SJSA1 (cell line): Measurements from ENCODE around the gene SEPTIN14. TPM values are rescaled to one million over a fixed set of nuclear protein-coding genes. Genes with fewer than 3 reads are reported as not detected.
"Not testable (repeated sequence)": the region's sequence is repeated elsewhere in the genome, so short reads cannot be mapped to it uniquely, and the experiment has no call there.

Experiments
- DNase-seq, 2 experiments: peaks; one replicate each; pipeline ENCODE4 v3.0.0-alpha.2; 2015 to 2020; ENCODE audit warnings: low spot score in 2 of 2, low read depth in 1 of 2
- H3K27ac ChIP-seq: fragments of 250-450 bp; sonication (Bioruptor Pico); 2 replicates; pipeline ENCODE4 v1.5.1; 2020; ENCODE audit warnings: mild to moderate bottlenecking, moderate library complexity
- H3K27me3 ChIP-seq: fragments of 250-450 bp; sonication (Bioruptor Pico); replicated peaks from 2 replicates; pipeline ENCODE4 v1.5.1; 2020; ENCODE audit warnings: mild to moderate bottlenecking, moderate library complexity
- H3K36me3 ChIP-seq: fragments of 250-450 bp; sonication (Bioruptor Pico); 2 replicates; pipeline ENCODE4 v1.5.1; 2020; ENCODE audit warnings: mild to moderate bottlenecking
- H3K4me1 ChIP-seq: fragments of 250-450 bp; sonication (Bioruptor Pico); replicated peaks from 2 replicates; pipeline ENCODE4 v1.6.1; 2021; ENCODE audit warnings: mild to moderate bottlenecking
- H3K4me3 ChIP-seq: fragments of 250-450 bp; sonication (Bioruptor Pico); 2 replicates; pipeline ENCODE4 v1.5.1; 2020; ENCODE audit warnings: mild to moderate bottlenecking
- H3K9me3 ChIP-seq: fragments of 250-450 bp; sonication (Bioruptor Pico); replicated peaks from 2 replicates; pipeline ENCODE4 v1.5.1; 2020; ENCODE audit warnings: mild to moderate bottlenecking
- total RNA-seq: library from RNA; depleted of rRNA; stranded (reverse); fragments of >200 nt; shearing (Covaris generic); gene quantifications from 2 replicates; pipeline ENCODE4 v1.2.3, GENCODE V29; 2014; rRNA removed

The SEPTIN14 gene
- not detected in 2 replicates for total RNA-seq

DNA sequence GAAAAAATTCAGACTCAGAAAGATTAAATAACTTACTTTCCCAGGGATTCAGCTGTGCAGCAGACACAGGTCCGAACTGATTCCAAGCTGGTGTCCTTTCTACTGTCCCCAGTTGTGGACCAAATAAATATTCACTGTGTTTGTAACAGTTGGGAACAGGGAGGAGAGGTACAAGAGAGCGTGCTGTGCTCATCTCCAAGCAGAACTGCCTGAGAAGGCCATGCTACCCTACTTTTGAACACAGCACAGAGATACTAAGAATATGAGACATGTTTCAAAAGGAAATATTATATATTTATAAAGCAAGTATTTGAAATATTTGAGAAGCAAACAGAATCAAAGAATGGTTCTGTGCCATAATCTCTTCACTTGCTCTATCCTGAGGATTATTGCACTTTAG, at the start of gene SEPTIN14:
TSS of gene SEPTIN14 (minus strand) at position 101 of the 400 bp plus-strand sequence. CDS start 756 bp downstream, outside the sequence.
- H3K36me3 ChIP-seq, H3K27me3 ChIP-seq, H3K27ac ChIP-seq, DNase-seq, H3K9me3 ChIP-seq, H3K4me3 ChIP-seq, H3K4me1 ChIP-seq: not testable (repeated sequence)

DNA sequence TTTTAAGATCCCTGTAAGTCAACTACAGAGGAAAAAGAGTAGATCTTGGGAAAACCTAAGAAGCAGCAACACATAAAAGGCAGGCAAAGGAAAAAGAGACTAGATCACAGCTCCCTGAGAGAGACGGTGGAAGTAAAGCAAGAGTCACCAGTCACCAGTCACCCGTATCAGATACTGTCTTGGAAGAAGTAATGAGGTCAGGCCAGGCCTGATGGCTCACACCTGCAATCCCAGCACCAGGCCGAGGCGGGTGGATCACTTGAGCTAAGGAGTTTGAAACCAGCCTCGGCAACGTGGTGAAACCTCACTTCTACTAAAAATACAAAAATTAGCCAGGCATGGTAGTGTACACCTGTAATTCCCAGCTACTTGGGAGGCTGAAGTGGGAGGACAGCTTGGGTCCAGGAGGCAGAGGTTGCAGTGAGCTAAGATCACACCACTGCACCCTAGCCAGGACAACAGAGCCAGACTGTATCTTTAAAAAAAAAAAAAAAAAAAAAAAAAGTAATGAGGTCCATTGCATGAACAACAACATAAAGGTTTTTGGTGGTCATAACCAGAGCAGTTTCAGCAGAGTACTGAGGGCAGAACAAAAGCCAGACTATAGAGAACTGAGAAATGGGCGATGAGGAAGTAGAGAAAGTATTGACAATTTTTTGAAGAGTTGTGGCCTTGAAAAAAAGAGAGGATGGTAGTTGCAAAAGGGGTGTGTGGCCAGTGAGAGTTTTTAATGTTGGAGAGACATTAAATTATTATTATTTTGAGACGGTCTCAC, 41.6 kb upstream of the SEPTIN14 start:
- no peaks in the 10 kb centered on the region for H3K4me1 ChIP-seq
- no peaks in the 10 kb centered on the region for H3K9me3 ChIP-seq
- no peak overlapping the region for H3K4me3 ChIP-seq
- DNase-seq, result no peak
- no peaks in the 10 kb centered on the region for H3K36me3 ChIP-seq
- no peaks in the 10 kb centered on the region for H3K27me3 ChIP-seq
- H3K27ac ChIP-seq, result no peak overlapping the region

DNA sequence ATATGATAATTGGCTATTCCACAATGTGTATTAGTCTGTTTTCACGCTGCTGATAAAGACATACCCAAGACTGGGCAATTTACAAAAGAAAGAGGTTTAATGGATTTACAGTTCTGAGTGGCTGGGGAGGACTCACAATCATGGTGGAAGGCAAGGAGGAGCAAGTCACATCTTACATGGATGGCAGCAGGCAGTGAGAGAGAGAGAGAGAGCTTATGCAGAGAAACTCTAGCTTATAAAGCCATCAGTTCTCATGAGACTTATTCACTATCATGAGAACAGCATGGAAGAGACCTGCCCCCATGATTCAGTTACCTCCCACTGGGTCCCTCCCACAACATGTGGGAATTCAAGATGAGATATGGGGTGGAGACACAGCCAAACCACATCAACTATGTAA, 38.5 kb upstream of the SEPTIN14 start:
- not testable (repeated sequence) for H3K27ac ChIP-seq, H3K4me1 ChIP-seq, DNase-seq, H3K9me3 ChIP-seq, H3K4me3 ChIP-seq, H3K36me3 ChIP-seq, H3K27me3 ChIP-seq

GRCh38 chr7:55898287-55898686, 35.7 kb upstream of the SEPTIN14 start:
- no peaks in the 10 kb centered on the region for H3K36me3 ChIP-seq
- no peak overlapping the region for H3K27ac ChIP-seq
- H3K27me3 ChIP-seq, result no peaks in the 10 kb centered on the region
- DNase-seq, result no peak
- no peaks in the 10 kb centered on the region for H3K4me1 ChIP-seq
- H3K9me3 ChIP-seq, result no peaks in the 10 kb centered on the region
- H3K4me3 ChIP-seq, result no peak overlapping the region

DNA sequence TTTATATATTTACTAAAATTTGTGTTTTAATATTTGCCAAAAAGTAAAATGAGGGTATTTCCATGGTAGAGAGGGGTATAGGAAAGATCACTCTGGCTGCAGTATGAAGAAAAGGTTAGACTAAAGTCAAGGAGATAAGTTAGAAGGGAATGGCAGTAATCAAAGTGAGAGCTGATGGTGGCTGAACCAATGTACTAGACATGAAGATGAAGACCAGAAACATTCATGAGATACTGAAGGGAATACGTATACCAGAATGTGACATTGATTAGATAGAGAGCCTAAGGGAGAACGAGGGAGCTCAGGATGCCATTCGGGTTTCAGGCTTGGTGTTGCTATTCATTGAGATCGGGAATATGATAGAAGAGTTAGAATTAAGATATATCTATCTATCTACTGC, 32.5 kb upstream of the SEPTIN14 start:
- no peaks in the 10 kb centered on the region for H3K27me3 ChIP-seq
- H3K4me3 ChIP-seq, result no peak overlapping the region
- no peaks in the 10 kb centered on the region for H3K36me3 ChIP-seq
- no peak for DNase-seq
- H3K4me1 ChIP-seq, result no peaks in the 10 kb centered on the region
- no peaks in the 10 kb centered on the region for H3K9me3 ChIP-seq
- H3K27ac ChIP-seq, result no peak overlapping the region

GRCh38 chr7:55893940-55894339, 31.4 kb upstream of the SEPTIN14 start:
- Histone ChIP-seq H3K9me3 (no peaks in the 10 kb centered on the region), H3K27me3 (no peaks in the 10 kb centered on the region), H3K36me3 (no peaks in the 10 kb centered on the region), H3K27ac (no peak overlapping the region), H3K4me1 (no peaks in the 10 kb centered on the region), H3K4me3 (no peak overlapping the region)
- DNase-seq, result no peak

- H3K4me3 ChIP-seq, result peak overlapping the region; percentile 95
These were observed 25.8 kb upstream of the SEPTIN14 start for GRCh38 chr7:55888378-55888777.

GRCh38 chr7:55887821-55888247, 25.3 kb upstream of the SEPTIN14 start:
- Histone ChIP-seq H3K4me3 (peak overlapping the region; percentile 95), H3K36me3 (peaks cover 3% of the 10 kb centered on the region), H3K27ac (no peak overlapping the region), H3K27me3 (no peaks in the 10 kb centered on the region), H3K4me1 (peaks cover 8% of the 10 kb centered on the region), H3K9me3 (no peaks in the 10 kb centered on the region)
- peak in 1 of 2 experiments; percentile 5 for DNase-seq

More at GRCh38 chr7:55888378-55888777, 25.8 kb upstream of the SEPTIN14 start:
- not testable (repeated sequence) for H3K27ac ChIP-seq, H3K36me3 ChIP-seq, DNase-seq, H3K27me3 ChIP-seq, H3K4me1 ChIP-seq, H3K9me3 ChIP-seq

GRCh38 chr7:55884321-55884720, 21.8 kb upstream of the SEPTIN14 start:
- no peaks in the 10 kb centered on the region for H3K27me3 ChIP-seq
- no peak overlapping the region for H3K4me3 ChIP-seq
- no peak overlapping the region for H3K27ac ChIP-seq
- H3K36me3 ChIP-seq, result peaks cover 3% of the 10 kb centered on the region
- peaks cover 8% of the 10 kb centered on the region for H3K4me1 ChIP-seq
- H3K9me3 ChIP-seq, result no peaks in the 10 kb centered on the region
- DNase-seq, result no peak

DNA sequence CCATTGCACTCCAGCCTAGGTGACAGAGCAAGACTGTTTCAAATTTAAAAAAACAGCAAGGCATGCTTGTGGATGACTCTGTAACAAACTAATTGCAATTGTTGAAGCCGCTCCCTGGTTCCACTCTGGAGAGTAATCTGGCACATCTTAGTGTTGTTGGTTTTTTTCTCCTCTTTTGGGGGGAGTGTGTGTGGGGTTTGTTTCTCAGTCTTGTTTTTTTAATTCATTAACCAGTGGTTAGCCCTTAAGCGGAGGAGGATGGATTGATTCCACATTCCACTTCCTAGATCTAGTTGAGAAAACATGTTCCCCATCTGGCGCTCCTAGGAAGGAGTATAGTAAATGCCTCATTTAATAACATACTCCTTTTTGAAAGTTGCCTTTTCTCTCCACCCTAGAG, 16.1 kb upstream of the SEPTIN14 start:
- H3K9me3 ChIP-seq, result no peaks in the 10 kb centered on the region
- no peak overlapping the region for H3K4me3 ChIP-seq
- H3K27me3 ChIP-seq, result no peaks in the 10 kb centered on the region
- H3K4me1 ChIP-seq, result no peaks in the 10 kb centered on the region
- H3K27ac ChIP-seq, result no peak overlapping the region
- no peaks in the 10 kb centered on the region for H3K36me3 ChIP-seq
- no peak for DNase-seq

- Histone ChIP-seq H3K36me3 (no peaks in the 10 kb centered on the region), H3K27me3 (no peaks in the 10 kb centered on the region), H3K4me3 (no peak overlapping the region), H3K27ac (no peak overlapping the region), H3K9me3 (no peaks in the 10 kb centered on the region), H3K4me1 (no peaks in the 10 kb centered on the region)
- no peak for DNase-seq
These were observed 14.8 kb upstream of the SEPTIN14 start for GRCh38 chr7:55877308-55877707.

GRCh38 chr7:55873765-55874164, 11.2 kb upstream of the SEPTIN14 start:
- no peaks in the 10 kb centered on the region for H3K36me3 ChIP-seq
- no peaks in the 10 kb centered on the region for H3K9me3 ChIP-seq
- H3K4me1 ChIP-seq, result no peaks in the 10 kb centered on the region
- no peak overlapping the region for H3K4me3 ChIP-seq
- H3K27ac ChIP-seq, result no peak overlapping the region
- H3K27me3 ChIP-seq, result no peaks in the 10 kb centered on the region
- no peak for DNase-seq

- no peak overlapping the region for H3K27ac ChIP-seq
- no peaks in the 10 kb centered on the region for H3K36me3 ChIP-seq
- no peaks in the 10 kb centered on the region for H3K9me3 ChIP-seq
- no peaks in the 10 kb centered on the region for H3K27me3 ChIP-seq
- no peaks in the 10 kb centered on the region for H3K4me1 ChIP-seq
- H3K4me3 ChIP-seq, result no peak overlapping the region
- DNase-seq, result no peak
These were observed 9.5 kb upstream of the SEPTIN14 start for GRCh38 chr7:55871932-55872485.

- not testable (repeated sequence) for H3K27me3 ChIP-seq, H3K36me3 ChIP-seq, H3K4me3 ChIP-seq, H3K27ac ChIP-seq, H3K4me1 ChIP-seq, DNase-seq, H3K9me3 ChIP-seq
These were observed 6.4 kb upstream of the SEPTIN14 start for GRCh38 chr7:55868989-55869388.
